MCF 10A (cell line): ENCODE measurements around the gene KRTAP1-4. TPM values are rescaled to one million over a fixed set of nuclear protein-coding genes. Genes with fewer than 3 reads are reported as not detected.

Source experiments
- BruUV-seq: library from RNA; stranded (reverse); fragments of 400-500 nt; replicated peaks from 2 replicates; lab custom pipeline; 2021; lab: Mats Ljungman, UMichigan
- CTCF ChIA-PET: fragments of 300-600 bp; sonication (Branson Sonifier 250); formaldehyde crosslinking; extraction: SDS; loops from one replicate; lab custom pipeline; 2021; ENCODE audit warnings: antibody characterized with exemption, inconsistent platforms; lab: Yijun Ruan, JAX
- POLR2A ChIA-PET: fragments of 300-600, 350-650 bp; sonication (Branson Sonifier 250); formaldehyde crosslinking; extraction: SDS; loops from one replicate; lab custom pipeline; 2020; ENCODE audit warnings: antibody characterized with exemption, inconsistent platforms; lab: Yijun Ruan, JAX
- DNase-seq: peaks from one replicate; pipeline ENCODE4 v3.0.0-alpha.2; 2018; ENCODE audit not compliant: unreplicated experiment
- H3K27ac Mint-ChIP-seq: one replicate; pipeline ENCODE4 v1.8.0; 2022; ENCODE audit warnings: mild to moderate bottlenecking, low read depth, mixed read lengths; ENCODE audit not compliant: unreplicated experiment
- H3K27me3 Mint-ChIP-seq: one replicate; pipeline ENCODE4 v1.8.0; 2022; ENCODE audit warnings: mixed read lengths; ENCODE audit not compliant: insufficient read depth, unreplicated experiment
- H3K36me3 Mint-ChIP-seq: one replicate; pipeline ENCODE4 v1.8.0; 2022; ENCODE audit warnings: mild to moderate bottlenecking, moderate library complexity, mixed read lengths; ENCODE audit not compliant: insufficient read depth, unreplicated experiment
- H3K4me1 Mint-ChIP-seq: one replicate; pipeline ENCODE4 v1.8.0; 2022; ENCODE audit warnings: mixed read lengths; ENCODE audit not compliant: insufficient read depth, unreplicated experiment
- H3K4me3 Mint-ChIP-seq: one replicate; pipeline ENCODE4 v1.8.0; 2022; ENCODE audit warnings: mild to moderate bottlenecking, moderate library complexity, mixed read lengths; ENCODE audit not compliant: unreplicated experiment
- H3K9me3 Mint-ChIP-seq: one replicate; pipeline ENCODE4 v1.8.0; 2022; ENCODE audit warnings: mixed read lengths; ENCODE audit not compliant: unreplicated experiment
- CTCF ChIP-seq: fragments of 200-600 bp; IDR thresholded peaks from one replicate; pipeline ENCODE4 v1.8.0; 2022; ENCODE audit warnings: antibody characterized with exemption, mild to moderate bottlenecking; ENCODE audit not compliant: unreplicated experiment
- intact Hi-C: fragments of 100-400 bp; cut with micrococcal nuclease; formaldehyde crosslinking; loops from 2 replicates; pipeline ENCODE4 v1.14.1; 2022
- total RNA-seq: library from RNA; stranded (reverse); gene quantifications from 2 replicates; pipeline ENCODE4 v1.2.3, GENCODE V29; 2022

KRTAP1-4 gene
- total RNA-seq, 1 experiment from 2014 or later = not detected

- Mint-ChIP-seq H3K9me3 (no peaks in the 10 kb centered on the region), H3K4me3 (no peak overlapping the region), H3K27me3 (no peaks in the 10 kb centered on the region), H3K27ac (no peak overlapping the region), H3K36me3 (no peaks in the 10 kb centered on the region), H3K4me1 (no peaks in the 10 kb centered on the region)
- no peak for TF ChIP-seq CTCF
- BruUV-seq = no TSS peak
- DNase-seq = no peak
- intact Hi-C loops = no loop called here
- ChIA-PET POLR2A (no interaction called here), CTCF (interaction anchor here (0.8 to 0.9 kb wide), 2 partner anchors 18 to 112 kb away, joined by 3 to 4 read pairs; no protein-coding TSS in a partner anchor)
Measured at GRCh38 chr17:41018541-41018940, 11.5 kb downstream of the KRTAP1-4 start.

- Mint-ChIP-seq H3K27ac (no peak overlapping the region), H3K36me3 (no peaks in the 10 kb centered on the region), H3K4me1 (no peaks in the 10 kb centered on the region), H3K4me3 (no peak overlapping the region), H3K27me3 (no peaks in the 10 kb centered on the region), H3K9me3 (no peaks in the 10 kb centered on the region)
- no peak for DNase-seq
- intact Hi-C loops = no loop called here
- ChIA-PET CTCF (no interaction called here), POLR2A (no interaction called here)
- TF ChIP-seq CTCF = no peak
- BruUV-seq = no TSS peak
Measured at GRCh38 chr17:41016578-41017215, 13.3 kb downstream of the KRTAP1-4 start.

GRCh38 chr17:41015454-41015853, 14.5 kb downstream of the KRTAP1-4 start:
- intact Hi-C loops = no loop called here
- ChIA-PET POLR2A (interaction anchor here (0.6 kb wide), 1 partner anchor 32 kb away, joined by 3 read pairs; the partner anchor contains the start of gene KRT40), CTCF (no interaction called here)
- no peak for DNase-seq
- BruUV-seq = no TSS peak
- no peaks in the 10 kb centered on the region for H3K9me3 Mint-ChIP-seq
- no peak for TF ChIP-seq CTCF
- no peaks in the 10 kb centered on the region for H3K4me1 Mint-ChIP-seq
- H3K27ac Mint-ChIP-seq = no peak overlapping the region
- no peaks in the 10 kb centered on the region for H3K36me3 Mint-ChIP-seq
- no peak overlapping the region for H3K4me3 Mint-ChIP-seq
- no peaks in the 10 kb centered on the region for H3K27me3 Mint-ChIP-seq

- Mint-ChIP-seq H3K27me3 (no peaks in the 10 kb centered on the region), H3K4me3 (no peak overlapping the region), H3K36me3 (no peaks in the 10 kb centered on the region), H3K27ac (no peak overlapping the region), H3K4me1 (no peaks in the 10 kb centered on the region), H3K9me3 (no peaks in the 10 kb centered on the region)
- TF ChIP-seq CTCF = no peak
- ChIA-PET POLR2A (interaction anchor here (0.5 to 1.1 kb wide), 3 partner anchors 56 to 640 kb away, joined by 3 to 4 read pairs (median 3); no protein-coding TSS in a partner anchor), CTCF (no interaction called here)
- BruUV-seq = no TSS peak
- no peak for DNase-seq
- intact Hi-C loops = no loop called here
Measured at GRCh38 chr17:41013606-41014005, 16.4 kb downstream of the KRTAP1-4 start.
